ENCODE data around the gene PTMS. TPM values are rescaled to one million over a fixed set of nuclear protein-coding genes. Genes with fewer than 3 reads are reported as not detected.

The PTMS gene
- total RNA-seq, 1 donor from 2014 or later: 864 TPM

GRCh38 chr12:6809056-6809455, 42.9 kb downstream of the PTMS start:
- H3K27ac Mint-ChIP-seq (ENCODE audit: unreplicated experiment): peak overlapping the region; percentile 88
- peaks cover 19% of the 10 kb centered on the region for H3K4me1 Mint-ChIP-seq (ENCODE audit: unreplicated experiment)
- peaks cover 6% of the 10 kb centered on the region for H3K36me3 Mint-ChIP-seq (ENCODE audit: low read depth, unreplicated experiment)
- no peaks in the 10 kb centered on the region for H3K9me3 Mint-ChIP-seq (ENCODE audit: unreplicated experiment)
- TF ChIP-seq, protein P1, sequence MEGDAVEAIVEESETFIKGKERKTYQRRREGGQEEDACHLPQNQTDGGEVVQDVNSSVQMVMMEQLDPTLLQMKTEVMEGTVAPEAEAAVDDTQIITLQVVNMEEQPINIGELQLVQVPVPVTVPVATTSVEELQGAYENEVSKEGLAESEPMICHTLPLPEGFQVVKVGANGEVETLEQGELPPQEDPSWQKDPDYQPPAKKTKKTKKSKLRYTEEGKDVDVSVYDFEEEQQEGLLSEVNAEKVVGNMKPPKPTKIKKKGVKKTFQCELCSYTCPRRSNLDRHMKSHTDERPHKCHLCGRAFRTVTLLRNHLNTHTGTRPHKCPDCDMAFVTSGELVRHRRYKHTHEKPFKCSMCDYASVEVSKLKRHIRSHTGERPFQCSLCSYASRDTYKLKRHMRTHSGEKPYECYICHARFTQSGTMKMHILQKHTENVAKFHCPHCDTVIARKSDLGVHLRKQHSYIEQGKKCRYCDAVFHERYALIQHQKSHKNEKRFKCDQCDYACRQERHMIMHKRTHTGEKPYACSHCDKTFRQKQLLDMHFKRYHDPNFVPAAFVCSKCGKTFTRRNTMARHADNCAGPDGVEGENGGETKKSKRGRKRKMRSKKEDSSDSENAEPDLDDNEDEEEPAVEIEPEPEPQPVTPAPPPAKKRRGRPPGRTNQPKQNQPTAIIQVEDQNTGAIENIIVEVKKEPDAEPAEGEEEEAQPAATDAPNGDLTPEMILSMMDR (IDR thresholded peaks at IDR 0.05; ENCODE audit: unreplicated experiment): no peak
- peaks cover 2% of the 10 kb centered on the region for H3K27me3 Mint-ChIP-seq (ENCODE audit: unreplicated experiment)
- no peak overlapping the region for H3K4me3 Mint-ChIP-seq (ENCODE audit: unreplicated experiment)
- DNase-seq (ENCODE audit: low spot score): no peak

- Mint-ChIP-seq H3K4me1 (ENCODE audit: unreplicated experiment) (peaks cover 23% of the 10 kb centered on the region), H3K36me3 (ENCODE audit: low read depth, unreplicated experiment) (peaks cover 8% of the 10 kb centered on the region), H3K27ac (ENCODE audit: unreplicated experiment) (no peak overlapping the region)
Measured at GRCh38 chr12:6810758-6811157, 44.6 kb downstream of the PTMS start.

DNA sequence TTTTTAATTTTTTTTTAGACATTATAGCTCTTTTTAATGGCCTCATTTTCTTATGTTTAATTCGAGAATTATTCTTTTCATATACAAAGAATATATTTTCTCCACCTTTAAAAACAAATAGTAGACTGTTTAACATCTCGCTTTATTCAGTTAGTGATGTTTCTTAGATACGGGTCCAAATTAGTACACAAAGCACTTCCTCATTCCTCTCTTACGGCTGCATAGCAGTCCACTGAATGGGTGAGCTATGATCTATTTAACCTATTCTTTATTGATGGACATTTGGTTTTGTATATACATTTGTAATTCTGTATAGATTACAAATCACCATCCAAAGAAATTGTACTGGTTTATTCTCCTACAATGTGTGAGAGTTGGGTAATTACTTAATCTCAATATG, 47.2 kb downstream of the PTMS start:
- H3K4me3 Mint-ChIP-seq (ENCODE audit: unreplicated experiment): no peak overlapping the region
- no peaks in the 10 kb centered on the region for H3K9me3 Mint-ChIP-seq (ENCODE audit: unreplicated experiment)
- peaks cover 16% of the 10 kb centered on the region for H3K36me3 Mint-ChIP-seq (ENCODE audit: low read depth, unreplicated experiment)
- TF ChIP-seq, protein P1 (IDR thresholded peaks at IDR 0.05; ENCODE audit: unreplicated experiment): no peak
- peaks cover 41% of the 10 kb centered on the region for H3K4me1 Mint-ChIP-seq (ENCODE audit: unreplicated experiment)
- no peak for DNase-seq (ENCODE audit: low spot score)
- H3K27me3 Mint-ChIP-seq (ENCODE audit: unreplicated experiment): peaks cover 16% of the 10 kb centered on the region
- no peak overlapping the region for H3K27ac Mint-ChIP-seq (ENCODE audit: unreplicated experiment)

More at GRCh38 chr12:6810758-6811157, 44.6 kb downstream of the PTMS start:
- no peak for DNase-seq (ENCODE audit: low spot score)
- Mint-ChIP-seq H3K4me3 (ENCODE audit: unreplicated experiment) (no peak overlapping the region), H3K9me3 (ENCODE audit: unreplicated experiment) (no peaks in the 10 kb centered on the region), H3K27me3 (ENCODE audit: unreplicated experiment) (peaks cover 5% of the 10 kb centered on the region)
- TF ChIP-seq, protein P1 (IDR thresholded peaks at IDR 0.05; ENCODE audit: unreplicated experiment): no peak

GRCh38 chr12:6816598-6816997, 50.4 kb downstream of the PTMS start:
- no peak overlapping the region for H3K4me3 Mint-ChIP-seq (ENCODE audit: unreplicated experiment)
- DNase-seq (ENCODE audit: low spot score): no peak
- H3K36me3 Mint-ChIP-seq (ENCODE audit: low read depth, unreplicated experiment): peaks cover 18% of the 10 kb centered on the region
- H3K27ac Mint-ChIP-seq (ENCODE audit: unreplicated experiment): no peak overlapping the region
- peaks cover 50% of the 10 kb centered on the region for H3K4me1 Mint-ChIP-seq (ENCODE audit: unreplicated experiment)
- peaks cover 25% of the 10 kb centered on the region for H3K27me3 Mint-ChIP-seq (ENCODE audit: unreplicated experiment)
- H3K9me3 Mint-ChIP-seq (ENCODE audit: unreplicated experiment): no peaks in the 10 kb centered on the region
- TF ChIP-seq, protein P1 (IDR thresholded peaks at IDR 0.05; ENCODE audit: unreplicated experiment): no peak

DNA sequence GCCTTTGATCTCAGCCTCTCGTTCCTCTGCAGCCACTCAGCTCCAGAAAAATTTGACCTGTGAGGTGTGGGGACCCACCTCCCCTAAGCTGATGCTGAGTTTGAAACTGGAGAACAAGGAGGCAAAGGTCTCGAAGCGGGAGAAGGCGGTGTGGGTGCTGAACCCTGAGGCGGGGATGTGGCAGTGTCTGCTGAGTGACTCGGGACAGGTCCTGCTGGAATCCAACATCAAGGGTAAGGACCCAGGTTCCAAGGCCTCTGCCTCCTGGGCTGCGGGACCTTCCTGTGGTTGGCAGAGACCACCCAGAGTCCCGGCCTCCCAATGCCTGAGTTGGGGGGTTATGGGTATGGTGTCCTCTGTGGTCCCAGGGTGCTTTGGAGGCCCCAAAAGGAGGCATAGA, 50.9 kb downstream of the PTMS start:
- Mint-ChIP-seq H3K27me3 (ENCODE audit: unreplicated experiment) (peaks cover 24% of the 10 kb centered on the region), H3K9me3 (ENCODE audit: unreplicated experiment) (no peaks in the 10 kb centered on the region), H3K4me3 (ENCODE audit: unreplicated experiment) (no peak overlapping the region), H3K27ac (ENCODE audit: unreplicated experiment) (no peak overlapping the region), H3K4me1 (ENCODE audit: unreplicated experiment) (peaks cover 52% of the 10 kb centered on the region), H3K36me3 (ENCODE audit: low read depth, unreplicated experiment) (peaks cover 18% of the 10 kb centered on the region)
- no peak for DNase-seq (ENCODE audit: low spot score)
- TF ChIP-seq, protein P1 (IDR thresholded peaks at IDR 0.05; ENCODE audit: unreplicated experiment): no peak

All from endothelial cell (in vitro differentiated cells).